Activated T-cell treated with anti-CD3 and anti-CD28 coated beads, Interleukin-2, amount 50 U/mL, for 72 hours (primary cell): Measurements from ENCODE around the gene MAP6. TPM values are rescaled to one million over a fixed set of nuclear protein-coding genes. Genes with fewer than 3 reads are reported as not detected.

ENCODE experiments used
- ATAC-seq, 2 donors: fragments of 150-1000 bp; cut with Tn5 transposase; replicated peaks in 1 of 2; 2 replicates each; pipeline ENCODE4 v1.10.0; 2021; ENCODE audit warnings: moderate library complexity in 2 of 2, mild to moderate bottlenecking in 1 of 2
- DNase-seq, 2 donors: peaks; one replicate each; pipeline ENCODE4 v3.0.0; 2021 to 2022; ENCODE audit warnings: mixed read lengths in 1 of 2
- H3K27ac Mint-ChIP-seq: one replicate; pipeline ENCODE4 v1.8.0; 2022; ENCODE audit warnings: mild to moderate bottlenecking, moderate library complexity, mixed read lengths
- H3K27me3 Mint-ChIP-seq: one replicate; pipeline ENCODE4 v1.8.0; 2022; ENCODE audit warnings: low read depth, mixed read lengths
- H3K36me3 Mint-ChIP-seq, 2 donors: one replicate each; pipeline ENCODE4 v1.8.0; 2022; ENCODE audit warnings: mixed read lengths in 2 of 2, mild to moderate bottlenecking in 1 of 2; ENCODE audit not compliant: insufficient read depth in 2 of 2
- H3K4me1 Mint-ChIP-seq: one replicate; pipeline ENCODE4 v1.8.0; 2022; ENCODE audit warnings: low read depth, mixed read lengths
- H3K4me3 Mint-ChIP-seq, 2 donors: one replicate each; pipeline ENCODE4 v1.8.0; 2022; ENCODE audit warnings: mild to moderate bottlenecking in 2 of 2, mixed read lengths in 2 of 2, moderate library complexity in 2 of 2
- H3K9me3 Mint-ChIP-seq, 2 donors: one replicate each; pipeline ENCODE4 v1.8.0; 2022; ENCODE audit warnings: mixed read lengths in 2 of 2
- total RNA-seq, 2 donors: library from RNA; stranded (reverse); gene quantifications; one replicate each; pipeline ENCODE4 v1.2.3, GENCODE V29; 2022

The MAP6 gene
- total RNA-seq, 2 donors from 2014 or later = 0.14 to 0.16 TPM

DNA sequence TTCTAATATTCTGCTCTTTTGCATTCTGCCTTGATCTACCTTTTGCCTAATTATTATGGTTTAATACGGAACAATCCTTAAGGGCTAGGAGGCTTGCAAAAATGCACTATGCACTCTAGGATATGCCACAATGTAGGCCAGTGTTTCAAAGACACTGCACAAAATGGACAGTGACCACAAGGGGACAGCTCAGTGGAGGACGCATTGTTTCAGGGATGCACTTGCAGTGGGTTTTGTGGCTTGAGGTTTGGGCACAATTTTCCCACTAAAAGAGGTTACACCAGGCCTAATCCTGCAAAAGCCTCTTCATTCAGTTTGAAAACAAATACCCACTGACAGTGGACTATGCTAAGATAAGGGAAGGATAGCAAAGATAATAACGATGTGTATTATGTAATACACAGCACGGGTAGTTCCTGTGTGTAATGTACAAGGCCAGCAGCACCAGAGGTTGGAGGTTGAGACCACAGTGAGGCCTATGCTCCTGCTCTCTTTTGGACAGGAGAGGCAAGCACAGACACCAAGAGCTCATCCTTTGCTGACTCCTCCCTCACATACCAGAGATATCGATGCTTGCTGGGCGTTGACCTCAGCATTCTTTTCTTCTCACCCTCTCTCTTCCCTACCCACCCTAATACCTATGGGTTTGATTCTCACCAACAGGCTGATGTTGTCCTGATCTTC lies 12.7 kb downstream of the MAP6 start:
- Mint-ChIP-seq H3K27ac (no peak overlapping the region), H3K4me3 (no peak overlapping the region), H3K9me3 (no peaks in the 10 kb centered on the region), H3K4me1 (peaks cover 17% of the 10 kb centered on the region), H3K36me3 (no peaks in the 10 kb centered on the region), H3K27me3 (peaks cover 62% of the 10 kb centered on the region)
- ATAC-seq (no peak), DNase-seq (no peak)

GRCh38 chr11:75655605-75656004 lies 13.2 kb downstream of the MAP6 start:
- ATAC-seq (no peak), DNase-seq (no peak)
- H3K27me3 Mint-ChIP-seq = peaks cover 65% of the 10 kb centered on the region
- no peak overlapping the region for H3K27ac Mint-ChIP-seq
- H3K4me3 Mint-ChIP-seq = no peak overlapping the region
- H3K36me3 Mint-ChIP-seq = no peaks in the 10 kb centered on the region
- H3K4me1 Mint-ChIP-seq = peaks cover 17% of the 10 kb centered on the region
- no peaks in the 10 kb centered on the region for H3K9me3 Mint-ChIP-seq

DNA sequence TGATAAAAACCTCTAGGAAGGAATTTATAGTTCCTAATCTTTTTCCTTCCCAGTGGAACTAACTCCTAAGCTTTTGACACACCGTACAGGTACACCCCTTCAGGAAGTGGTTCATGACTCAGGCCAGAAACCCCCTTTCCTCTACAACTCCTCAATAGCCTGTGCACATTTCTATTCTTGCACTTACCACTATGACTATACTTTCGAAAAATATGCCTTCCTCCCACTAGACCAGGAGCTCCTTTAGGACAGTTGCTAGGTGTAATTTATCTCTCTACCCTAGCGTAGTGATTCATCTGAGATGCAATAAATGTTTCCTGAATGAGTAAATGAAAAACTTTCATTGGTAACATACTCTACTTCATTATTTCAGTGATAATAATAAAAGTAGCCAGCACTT lies 14.5 kb downstream of the MAP6 start:
- ATAC-seq (peak; percentile 99), DNase-seq (peak; percentile 25 to 37)
- Mint-ChIP-seq H3K4me1 (peaks cover 17% of the 10 kb centered on the region), H3K36me3 (no peaks in the 10 kb centered on the region), H3K27me3 (peaks cover 58% of the 10 kb centered on the region), H3K27ac (no peak overlapping the region), H3K4me3 (peak overlapping the region in 1 of 2 donors; percentile 3), H3K9me3 (no peaks in the 10 kb centered on the region)

DNA sequence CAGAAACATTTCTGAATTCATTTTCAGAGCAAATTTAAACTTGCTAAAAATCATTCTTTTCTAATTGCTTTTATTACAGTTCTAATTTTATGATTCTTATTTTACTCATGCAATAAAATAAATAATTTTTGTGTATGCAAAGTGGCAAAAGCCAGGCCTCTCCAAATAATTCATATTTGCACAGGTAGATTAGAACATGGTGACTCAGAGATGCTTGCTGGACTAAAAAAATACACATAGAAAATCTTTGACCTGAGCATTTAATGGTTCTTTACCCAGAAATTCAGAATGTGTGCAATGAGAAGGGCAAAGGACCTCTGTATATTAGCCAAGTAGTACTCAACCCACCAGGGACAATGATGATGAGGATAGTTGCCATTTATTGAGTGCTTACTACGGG lies 15.3 kb downstream of the MAP6 start:
- ATAC-seq (no peak), DNase-seq (no peak)
- no peaks in the 10 kb centered on the region for H3K9me3 Mint-ChIP-seq
- peaks cover 50% of the 10 kb centered on the region for H3K27me3 Mint-ChIP-seq
- no peaks in the 10 kb centered on the region for H3K36me3 Mint-ChIP-seq
- no peak overlapping the region for H3K27ac Mint-ChIP-seq
- H3K4me1 Mint-ChIP-seq = peaks cover 17% of the 10 kb centered on the region
- H3K4me3 Mint-ChIP-seq = no peak overlapping the region

GRCh38 chr11:75652936-75653335 lies 15.9 kb downstream of the MAP6 start:
- no peak overlapping the region for H3K4me3 Mint-ChIP-seq
- ATAC-seq (no peak), DNase-seq (no peak)
- H3K36me3 Mint-ChIP-seq = no peaks in the 10 kb centered on the region
- peaks cover 17% of the 10 kb centered on the region for H3K4me1 Mint-ChIP-seq
- H3K27me3 Mint-ChIP-seq = peaks cover 48% of the 10 kb centered on the region
- H3K9me3 Mint-ChIP-seq = no peaks in the 10 kb centered on the region
- no peak overlapping the region for H3K27ac Mint-ChIP-seq

- ATAC-seq (no peak), DNase-seq (no peak)
- Mint-ChIP-seq H3K4me3 (no peak overlapping the region), H3K27me3 (peaks cover 41% of the 10 kb centered on the region), H3K36me3 (no peaks in the 10 kb centered on the region), H3K9me3 (no peaks in the 10 kb centered on the region), H3K4me1 (peaks cover 17% of the 10 kb centered on the region), H3K27ac (no peak overlapping the region)
Observed at GRCh38 chr11:75651218-75651617, 17.6 kb downstream of the MAP6 start.

DNA sequence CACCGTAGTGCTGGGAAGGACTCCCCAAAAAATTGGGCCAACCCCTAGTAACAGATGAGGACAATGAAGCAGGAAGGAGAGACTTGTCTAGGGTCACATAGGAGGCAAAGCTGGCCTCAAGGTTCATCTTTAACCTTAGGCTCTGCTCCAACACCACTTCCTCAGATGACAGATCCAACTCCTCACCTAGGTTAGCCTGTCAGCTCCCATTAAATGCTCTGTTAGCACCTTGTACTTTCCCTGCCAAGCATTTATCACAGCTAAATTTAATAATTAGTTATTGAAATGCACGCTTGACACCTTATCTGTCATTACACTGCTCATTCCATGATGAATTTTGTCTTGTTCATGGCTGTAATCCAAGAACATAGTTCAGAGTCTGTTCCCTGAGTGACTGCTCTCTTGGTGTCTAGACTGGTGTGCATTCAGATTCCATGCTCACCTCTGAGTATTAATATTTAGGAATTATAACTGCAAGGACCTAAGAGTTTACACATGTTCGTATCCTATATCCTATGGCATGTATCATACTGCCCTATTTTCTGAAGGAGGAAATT lies 18.6 kb downstream of the MAP6 start:
- ATAC-seq (no peak), DNase-seq (no peak)
- peaks cover 17% of the 10 kb centered on the region for H3K4me1 Mint-ChIP-seq
- H3K4me3 Mint-ChIP-seq = no peak overlapping the region
- no peak overlapping the region for H3K27ac Mint-ChIP-seq
- H3K9me3 Mint-ChIP-seq = no peaks in the 10 kb centered on the region
- H3K36me3 Mint-ChIP-seq = no peaks in the 10 kb centered on the region
- H3K27me3 Mint-ChIP-seq = peaks cover 34% of the 10 kb centered on the region

DNA sequence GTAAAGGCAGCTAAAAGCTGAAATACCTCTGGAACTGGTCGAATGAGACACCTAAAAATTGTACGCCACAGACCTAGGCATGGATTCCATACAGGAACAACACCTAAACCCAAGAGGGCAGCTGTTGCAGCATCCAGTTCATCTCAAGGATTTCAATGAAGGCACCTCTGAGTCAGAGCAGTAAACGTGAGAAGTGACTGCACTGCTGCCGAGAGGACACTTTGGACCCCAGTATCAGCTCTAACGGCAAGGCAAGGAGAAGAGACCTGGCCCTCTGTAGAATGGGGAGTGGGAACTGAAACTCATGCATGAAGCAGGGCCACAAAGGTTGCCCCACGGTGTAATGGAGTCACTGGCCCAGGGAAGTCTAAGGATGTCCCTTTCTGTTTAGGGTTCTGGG lies 23.9 kb downstream of the MAP6 start:
- Mint-ChIP-seq H3K27ac (no peak overlapping the region), H3K36me3 (no peaks in the 10 kb centered on the region), H3K4me3 (no peak overlapping the region), H3K27me3 (peaks cover 23% of the 10 kb centered on the region), H3K4me1 (no peaks in the 10 kb centered on the region), H3K9me3 (no peaks in the 10 kb centered on the region)
- ATAC-seq (no peak), DNase-seq (no peak)

DNA sequence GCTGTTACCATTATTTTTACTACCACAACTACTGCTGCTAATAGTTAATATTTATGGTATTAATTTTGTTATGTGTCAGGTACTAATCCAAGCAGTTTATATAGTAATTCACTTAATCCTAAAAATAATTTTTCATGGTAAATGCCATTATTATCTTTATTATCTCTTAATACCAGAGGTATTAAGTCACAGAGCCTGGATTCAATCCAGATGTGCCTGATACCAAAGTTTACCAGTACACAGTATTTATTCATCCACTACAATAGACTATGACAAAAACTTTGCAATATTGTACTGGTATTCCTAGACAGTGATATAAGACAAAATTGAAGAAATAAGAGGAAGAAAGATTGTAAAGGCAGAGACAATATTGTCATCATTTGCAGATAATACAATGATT lies 24.5 kb downstream of the MAP6 start:
- Mint-ChIP-seq H3K9me3 (no peaks in the 10 kb centered on the region), H3K36me3 (no peaks in the 10 kb centered on the region), H3K27me3 (peaks cover 23% of the 10 kb centered on the region), H3K4me3 (no peak overlapping the region), H3K27ac (no peak overlapping the region), H3K4me1 (no peaks in the 10 kb centered on the region)
- ATAC-seq (no peak), DNase-seq (no peak)

GRCh38 chr11:75642402-75643113 lies 26.3 kb downstream of the MAP6 start:
- DNase-seq (no peak), ATAC-seq (no peak)
- Mint-ChIP-seq H3K36me3 (no peaks in the 10 kb centered on the region), H3K4me3 (no peak overlapping the region), H3K4me1 (no peaks in the 10 kb centered on the region), H3K27ac (no peak overlapping the region), H3K9me3 (no peaks in the 10 kb centered on the region), H3K27me3 (peaks cover 24% of the 10 kb centered on the region)

- Mint-ChIP-seq H3K9me3 (no peaks in the 10 kb centered on the region), H3K4me1 (no peaks in the 10 kb centered on the region), H3K27me3 (peaks cover 22% of the 10 kb centered on the region), H3K36me3 (no peaks in the 10 kb centered on the region), H3K4me3 (no peak overlapping the region), H3K27ac (no peak overlapping the region)
- no peak for DNase-seq
- ATAC-seq = no peak
Observed at GRCh38 chr11:75639762-75640181, 29.1 kb downstream of the MAP6 start.

DNA sequence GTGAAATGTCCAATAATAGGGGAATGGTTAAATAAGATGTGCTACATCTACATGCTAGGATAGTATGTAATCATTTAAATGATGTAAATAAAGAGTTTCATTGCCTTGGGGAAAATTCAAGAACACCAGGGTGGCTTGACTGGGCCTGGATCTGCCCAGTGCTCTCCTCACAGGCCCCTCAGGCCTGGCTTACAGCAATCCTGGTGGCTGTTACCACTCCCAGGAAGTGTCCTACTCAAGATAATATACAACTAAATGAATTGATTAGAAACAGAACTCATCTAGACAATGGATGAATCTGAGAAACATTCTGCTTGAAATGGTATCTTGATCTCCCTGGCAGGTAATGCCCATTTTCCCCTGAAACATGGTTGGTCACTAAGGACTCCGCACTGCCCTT lies 30.8 kb downstream of the MAP6 start:
- no peak for ATAC-seq
- H3K9me3 Mint-ChIP-seq = no peaks in the 10 kb centered on the region
- H3K27ac Mint-ChIP-seq = no peak overlapping the region
- no peak overlapping the region for H3K4me3 Mint-ChIP-seq
- H3K36me3 Mint-ChIP-seq = no peaks in the 10 kb centered on the region
- DNase-seq = no peak
- H3K27me3 Mint-ChIP-seq = peaks cover 36% of the 10 kb centered on the region
- no peaks in the 10 kb centered on the region for H3K4me1 Mint-ChIP-seq

- Mint-ChIP-seq H3K36me3 (no peaks in the 10 kb centered on the region), H3K27me3 (peaks cover 45% of the 10 kb centered on the region), H3K4me3 (no peak overlapping the region), H3K4me1 (no peaks in the 10 kb centered on the region), H3K9me3 (no peaks in the 10 kb centered on the region), H3K27ac (no peak overlapping the region)
- ATAC-seq (no peak), DNase-seq (no peak)
Observed at GRCh38 chr11:75635066-75635862, 33.6 kb downstream of the MAP6 start.
